OCI-LY1 (cell line): ENCODE measurements around the gene RELCH.

Experiments used
- EZH2 ChIP-seq: fragments of 200-600 bp; sonication (generic), shearing (Covaris generic); IDR thresholded peaks from 2 replicates; pipeline ENCODE4 v1.8.0; 2017; ENCODE audit warnings: borderline replicate concordance, mixed run types, mild to moderate bottlenecking, antibody characterized with exemption, low read length, moderate library complexity, mixed read lengths
- TF ChIP-seq, protein P1 (sequence below): fragments of 200-600 bp; sonication (generic), shearing (Covaris generic); IDR thresholded peaks from 2 replicates; pipeline ENCODE4 v1.5.1; 2017; ENCODE audit warnings: mild to moderate bottlenecking, antibody characterized with exemption, low read length, moderate library complexity, mixed read lengths

GRCh38 chr18:62354151-62354550, 167.1 kb downstream of the RELCH start:
- TF ChIP-seq EZH2: no peak
- TF ChIP-seq, protein P1, sequence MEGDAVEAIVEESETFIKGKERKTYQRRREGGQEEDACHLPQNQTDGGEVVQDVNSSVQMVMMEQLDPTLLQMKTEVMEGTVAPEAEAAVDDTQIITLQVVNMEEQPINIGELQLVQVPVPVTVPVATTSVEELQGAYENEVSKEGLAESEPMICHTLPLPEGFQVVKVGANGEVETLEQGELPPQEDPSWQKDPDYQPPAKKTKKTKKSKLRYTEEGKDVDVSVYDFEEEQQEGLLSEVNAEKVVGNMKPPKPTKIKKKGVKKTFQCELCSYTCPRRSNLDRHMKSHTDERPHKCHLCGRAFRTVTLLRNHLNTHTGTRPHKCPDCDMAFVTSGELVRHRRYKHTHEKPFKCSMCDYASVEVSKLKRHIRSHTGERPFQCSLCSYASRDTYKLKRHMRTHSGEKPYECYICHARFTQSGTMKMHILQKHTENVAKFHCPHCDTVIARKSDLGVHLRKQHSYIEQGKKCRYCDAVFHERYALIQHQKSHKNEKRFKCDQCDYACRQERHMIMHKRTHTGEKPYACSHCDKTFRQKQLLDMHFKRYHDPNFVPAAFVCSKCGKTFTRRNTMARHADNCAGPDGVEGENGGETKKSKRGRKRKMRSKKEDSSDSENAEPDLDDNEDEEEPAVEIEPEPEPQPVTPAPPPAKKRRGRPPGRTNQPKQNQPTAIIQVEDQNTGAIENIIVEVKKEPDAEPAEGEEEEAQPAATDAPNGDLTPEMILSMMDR: no peak
